RWPE2 (cell line): ENCODE results near the gene KIRREL3.

Source experiments
- ATAC-seq: fragments of 200-7000 bp; cut with Tn5 transposase; 3 replicates; pipeline ENCODE4 v1.9.1; 2021; ENCODE audit warnings: low read depth
- DNase-seq: peaks from one replicate; pipeline ENCODE4 v3.0.0-alpha.2; 2020; ENCODE audit warnings: low spot score
- H3K27ac ChIP-seq: fragments of 450-650 bp; 2 replicates; pipeline ENCODE4 v1.5.1; 2017; ENCODE audit warnings: mild to moderate bottlenecking; ENCODE audit not compliant: poor library complexity, severe bottlenecking
- H3K27me3 ChIP-seq: fragments of 250-450 bp; sonication (Bioruptor Pico); 2 replicates; pipeline ENCODE4 v1.5.1; 2021; ENCODE audit warnings: mild to moderate bottlenecking, moderate library complexity; ENCODE audit not compliant: insufficient read depth, poor library complexity, severe bottlenecking
- H3K36me3 ChIP-seq: fragments of 250-450 bp; sonication (Bioruptor Pico); 2 replicates; pipeline ENCODE4 v1.5.1; 2020; ENCODE audit warnings: low read depth, mild to moderate bottlenecking, moderate library complexity
- H3K4me1 ChIP-seq: fragments of 250-450 bp; sonication (Bioruptor Pico); 2 replicates; pipeline ENCODE4 v1.5.1; 2021; ENCODE audit warnings: mild to moderate bottlenecking, moderate library complexity; ENCODE audit not compliant: insufficient read depth, poor library complexity, severe bottlenecking
- H3K4me3 ChIP-seq: fragments of 250-450 bp; sonication (Bioruptor Pico); 2 replicates; pipeline ENCODE4 v1.5.1; 2021; ENCODE audit warnings: mild to moderate bottlenecking, moderate library complexity; ENCODE audit not compliant: severe bottlenecking
- H3K9me3 ChIP-seq: fragments of 250-450 bp; sonication (Bioruptor Pico); 2 replicates; pipeline ENCODE4 v1.5.1; 2021; ENCODE audit warnings: mild to moderate bottlenecking, moderate library complexity; ENCODE audit not compliant: severe bottlenecking
- TF ChIP-seq, protein P1 (sequence below): fragments of 450-650 bp; IDR thresholded peaks from one replicate; pipeline ENCODE4 v1.5.1; 2017; ENCODE audit warnings: mild to moderate bottlenecking, moderate library complexity; ENCODE audit not compliant: poor library complexity, severe bottlenecking

The KIRREL3 gene

DNA sequence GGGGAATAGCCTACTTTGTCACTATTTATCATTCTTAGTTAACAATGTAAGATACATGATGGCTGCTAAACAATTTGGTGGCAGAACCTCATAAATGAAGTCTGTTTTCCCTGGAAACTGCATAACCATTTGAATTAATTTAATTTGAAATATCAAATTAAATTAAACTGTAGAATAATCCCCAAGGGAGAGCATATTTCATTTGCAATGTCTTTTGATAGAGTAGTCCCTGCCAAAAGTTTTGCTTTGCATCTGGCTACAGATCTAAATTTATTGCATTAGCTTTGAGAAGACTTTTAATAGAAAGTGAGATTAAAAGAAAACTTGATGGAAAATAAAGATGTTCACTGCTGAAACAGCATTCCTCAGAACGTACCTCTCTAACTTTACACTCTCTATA, 246.6 kb downstream of the KIRREL3 start:
- H3K27ac ChIP-seq: no peak overlapping the region
- H3K4me3 ChIP-seq: no peak overlapping the region
- no peak for DNase-seq
- no peak for ATAC-seq
- H3K9me3 ChIP-seq: no peaks in the 10 kb centered on the region
- no peaks in the 10 kb centered on the region for H3K27me3 ChIP-seq
- TF ChIP-seq, protein P1, sequence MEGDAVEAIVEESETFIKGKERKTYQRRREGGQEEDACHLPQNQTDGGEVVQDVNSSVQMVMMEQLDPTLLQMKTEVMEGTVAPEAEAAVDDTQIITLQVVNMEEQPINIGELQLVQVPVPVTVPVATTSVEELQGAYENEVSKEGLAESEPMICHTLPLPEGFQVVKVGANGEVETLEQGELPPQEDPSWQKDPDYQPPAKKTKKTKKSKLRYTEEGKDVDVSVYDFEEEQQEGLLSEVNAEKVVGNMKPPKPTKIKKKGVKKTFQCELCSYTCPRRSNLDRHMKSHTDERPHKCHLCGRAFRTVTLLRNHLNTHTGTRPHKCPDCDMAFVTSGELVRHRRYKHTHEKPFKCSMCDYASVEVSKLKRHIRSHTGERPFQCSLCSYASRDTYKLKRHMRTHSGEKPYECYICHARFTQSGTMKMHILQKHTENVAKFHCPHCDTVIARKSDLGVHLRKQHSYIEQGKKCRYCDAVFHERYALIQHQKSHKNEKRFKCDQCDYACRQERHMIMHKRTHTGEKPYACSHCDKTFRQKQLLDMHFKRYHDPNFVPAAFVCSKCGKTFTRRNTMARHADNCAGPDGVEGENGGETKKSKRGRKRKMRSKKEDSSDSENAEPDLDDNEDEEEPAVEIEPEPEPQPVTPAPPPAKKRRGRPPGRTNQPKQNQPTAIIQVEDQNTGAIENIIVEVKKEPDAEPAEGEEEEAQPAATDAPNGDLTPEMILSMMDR: no peak
- no peaks in the 10 kb centered on the region for H3K36me3 ChIP-seq
- H3K4me1 ChIP-seq: no peaks in the 10 kb centered on the region

DNA sequence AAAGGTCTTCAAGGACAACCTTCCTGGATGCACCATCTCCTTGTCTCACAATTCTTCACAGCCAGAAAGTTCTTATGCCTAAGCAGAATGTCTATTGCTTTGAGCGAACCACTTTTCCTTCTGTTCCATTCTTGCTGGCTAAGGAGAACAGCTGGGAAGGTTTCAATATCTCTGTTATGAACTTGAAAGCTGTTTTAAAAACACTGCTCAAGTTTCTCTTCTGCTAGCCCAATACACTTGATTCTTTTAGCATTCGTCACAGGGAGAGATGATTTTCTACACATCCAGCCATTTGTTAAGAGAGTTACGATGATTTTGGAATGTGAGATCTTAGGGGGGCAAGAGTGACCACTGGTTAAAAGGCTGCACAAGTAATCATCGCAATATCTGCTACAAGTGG, 249.3 kb downstream of the KIRREL3 start:
- H3K27me3 ChIP-seq: no peaks in the 10 kb centered on the region
- ATAC-seq (no peak), DNase-seq (no peak)
- H3K4me3 ChIP-seq: no peak overlapping the region
- H3K9me3 ChIP-seq: no peaks in the 10 kb centered on the region
- H3K27ac ChIP-seq: no peak overlapping the region
- no peaks in the 10 kb centered on the region for H3K4me1 ChIP-seq
- TF ChIP-seq, protein P1: no peak
- H3K36me3 ChIP-seq: no peaks in the 10 kb centered on the region

DNA sequence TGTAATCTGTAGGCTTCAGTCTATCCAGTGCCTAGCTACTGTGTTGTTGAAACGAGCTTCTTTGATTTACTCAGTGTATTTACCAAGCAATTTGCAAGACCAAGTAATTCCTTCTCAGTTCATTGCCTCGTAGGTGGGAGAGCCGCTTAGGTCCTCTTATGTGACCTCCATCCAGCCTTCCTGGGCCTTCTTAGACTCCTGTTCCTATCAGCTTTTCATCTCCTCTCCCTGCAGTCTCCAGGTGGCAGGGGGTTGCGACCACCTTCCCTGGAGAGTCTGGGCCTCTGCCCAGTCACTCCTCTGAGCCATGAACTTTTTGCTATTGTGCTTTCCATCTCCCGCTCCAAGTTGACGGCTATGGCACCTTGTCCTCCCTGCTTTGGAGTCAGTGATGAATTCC, 251.8 kb downstream of the KIRREL3 start:
- Histone ChIP-seq H3K27me3 (no peaks in the 10 kb centered on the region), H3K4me1 (no peaks in the 10 kb centered on the region), H3K4me3 (no peak overlapping the region), H3K27ac (no peak overlapping the region), H3K36me3 (no peaks in the 10 kb centered on the region), H3K9me3 (no peaks in the 10 kb centered on the region)
- DNase-seq (no peak), ATAC-seq (no peak)
- TF ChIP-seq, protein P1: no peak

DNA sequence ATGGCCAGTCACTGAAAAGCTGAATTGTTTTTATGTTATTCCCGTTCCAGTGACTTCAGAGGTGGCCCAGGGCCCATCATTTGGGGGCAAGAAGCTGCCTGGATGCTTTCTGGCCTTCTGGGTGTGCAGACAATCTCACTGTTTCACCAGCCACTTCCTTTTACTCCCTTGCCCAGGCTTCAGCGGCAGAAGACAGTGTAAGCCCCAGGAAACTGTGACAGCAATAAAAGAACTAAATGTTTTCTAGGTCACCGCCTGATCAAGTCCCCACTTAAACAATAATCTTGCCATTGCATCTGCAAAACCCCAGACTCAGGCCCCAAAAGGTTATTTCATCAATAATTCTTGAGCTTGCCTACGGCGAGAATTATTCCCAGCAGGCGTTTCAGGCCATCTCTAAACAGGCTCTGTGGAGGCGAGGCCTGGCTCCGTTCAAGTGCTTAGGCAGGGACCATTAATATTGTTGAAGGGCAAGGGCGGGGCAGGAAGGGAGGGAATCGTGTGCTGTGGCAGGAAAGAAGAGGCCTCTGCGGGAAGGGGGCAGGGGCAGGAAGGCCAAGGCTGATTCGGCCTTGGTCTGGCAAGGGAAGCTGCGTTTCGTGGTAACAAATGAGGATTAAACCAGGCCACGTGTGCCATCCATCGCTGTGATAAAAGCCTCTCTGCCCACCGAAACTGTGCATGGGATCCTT, 252.3 kb downstream of the KIRREL3 start:
- ATAC-seq (no peak), DNase-seq (no peak)
- H3K4me3 ChIP-seq: no peak overlapping the region
- H3K36me3 ChIP-seq: no peaks in the 10 kb centered on the region
- no peaks in the 10 kb centered on the region for H3K9me3 ChIP-seq
- no peak overlapping the region for H3K27ac ChIP-seq
- no peaks in the 10 kb centered on the region for H3K4me1 ChIP-seq
- TF ChIP-seq, protein P1: no peak
- H3K27me3 ChIP-seq: no peaks in the 10 kb centered on the region

DNA sequence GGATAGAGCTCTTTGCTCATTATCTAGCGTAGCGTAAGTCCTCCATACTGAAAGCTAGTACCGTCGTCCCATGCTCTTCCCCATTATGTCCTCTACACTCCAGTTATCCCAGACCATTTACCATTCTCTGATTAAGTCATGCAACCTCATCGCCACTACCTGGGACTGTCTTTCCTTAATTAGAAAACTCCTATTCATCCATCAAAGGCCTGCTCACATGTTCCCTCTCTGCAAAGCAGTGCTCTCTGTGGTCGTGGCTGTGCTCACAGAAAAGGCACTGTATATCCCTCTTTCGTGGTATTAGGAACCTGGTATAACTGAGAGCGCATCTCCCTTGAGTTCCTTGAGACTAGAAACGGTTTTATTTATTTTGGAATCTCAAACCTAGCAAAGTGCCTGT, 253.3 kb downstream of the KIRREL3 start:
- TF ChIP-seq, protein P1: no peak
- DNase-seq: no peak
- H3K9me3 ChIP-seq: no peaks in the 10 kb centered on the region
- ATAC-seq: no peak
- no peaks in the 10 kb centered on the region for H3K4me1 ChIP-seq
- H3K36me3 ChIP-seq: no peaks in the 10 kb centered on the region
- no peaks in the 10 kb centered on the region for H3K27me3 ChIP-seq
- H3K27ac ChIP-seq: no peak overlapping the region
- H3K4me3 ChIP-seq: no peak overlapping the region
